OCI-LY1 (cell line): ENCODE data around the gene DHX38.
"Not testable (repeated sequence)": the region's sequence is repeated elsewhere in the genome, so short reads cannot be mapped to it uniquely, and the experiment has no call there.

Experiments used
- H2AFZ ChIP-seq: fragments of 200-600 bp; sonication (generic), shearing (Covaris generic); 2 replicates; pipeline ENCODE4 v1.6.0; 2014; ENCODE audit warnings: antibody characterized with exemption, mild to moderate bottlenecking, low read length
- H3F3A ChIP-seq: fragments of 200-600 bp; sonication (generic), shearing (Covaris generic); 2 replicates; pipeline ENCODE4 v1.6.0; 2014; ENCODE audit warnings: mild to moderate bottlenecking, antibody characterized with exemption, low read length, moderate library complexity; ENCODE audit not compliant: insufficient read depth
- H3K27ac ChIP-seq: fragments of 200-600 bp; sonication (generic); 2 replicates; pipeline ENCODE4 v1.5.1; 2014; ENCODE audit warnings: low read length, mixed run types, mild to moderate bottlenecking, low read depth; ENCODE audit not compliant: poor library complexity, severe bottlenecking
- H3K27me3 ChIP-seq: fragments of 200-600 bp; sonication (generic); 2 replicates; pipeline ENCODE4 v1.6.0; 2014; ENCODE audit warnings: antibody characterized with exemption, mild to moderate bottlenecking, low read length, moderate library complexity; ENCODE audit not compliant: insufficient read depth
- H3K36me3 ChIP-seq: fragments of 200-600 bp; sonication (generic); 2 replicates; pipeline ENCODE4 v1.6.1; 2014; ENCODE audit warnings: mild to moderate bottlenecking, antibody characterized with exemption, low read length, moderate library complexity, mixed read lengths; ENCODE audit not compliant: insufficient read depth
- H3K4me1 ChIP-seq: fragments of 200-600 bp; sonication (generic); 2 replicates; pipeline ENCODE4 v1.5.1; 2014; ENCODE audit warnings: mild to moderate bottlenecking, low read length, moderate library complexity; ENCODE audit not compliant: insufficient read depth, severe bottlenecking
- H3K4me2 ChIP-seq: fragments of 200-600 bp; sonication (generic), shearing (Covaris generic); 2 replicates; pipeline ENCODE4 v1.6.1; 2014; ENCODE audit warnings: low read length
- H3K4me3 ChIP-seq: fragments of 200-600 bp; sonication (generic); 2 replicates; pipeline ENCODE4 v1.5.1; 2014; ENCODE audit warnings: low read length, low read depth, mild to moderate bottlenecking, mixed read lengths; ENCODE audit not compliant: poor library complexity, severe bottlenecking
- H3K79me2 ChIP-seq: fragments of 200-600 bp; shearing (Covaris generic); 2 replicates; pipeline ENCODE4 v1.6.1; 2016; ENCODE audit warnings: mixed run types, low read length, mixed read lengths; ENCODE audit not compliant: insufficient read depth
- H3K9ac ChIP-seq: fragments of 200-600 bp; sonication (generic), shearing (Covaris generic); 2 replicates; pipeline ENCODE4 v1.6.1; 2014; ENCODE audit warnings: mild to moderate bottlenecking, low read length, mixed read lengths
- H3K9me2 ChIP-seq: fragments of 200-600 bp; sonication (generic), shearing (Covaris generic); 2 replicates; pipeline ENCODE4 v1.6.1; 2014; ENCODE audit warnings: low read depth, mild to moderate bottlenecking, low read length, mixed read lengths
- H3K9me3 ChIP-seq: fragments of 200-600 bp; shearing (Covaris generic); 2 replicates; pipeline ENCODE4 v1.6.1; 2014; ENCODE audit warnings: low read length, mixed read lengths
- H4K20me1 ChIP-seq: fragments of 200-600 bp; sonication (generic), shearing (Covaris generic); 2 replicates; pipeline ENCODE4 v1.6.0; 2016; ENCODE audit warnings: mild to moderate bottlenecking, low read length; ENCODE audit not compliant: insufficient read depth
- CTCF ChIP-seq: fragments of 200-600 bp; sonication (generic), shearing (Covaris generic); IDR thresholded peaks from 2 replicates; pipeline ENCODE4 v1.5.1; 2017; ENCODE audit warnings: mild to moderate bottlenecking, antibody characterized with exemption, low read length, moderate library complexity, mixed read lengths
- EZH2 ChIP-seq: fragments of 200-600 bp; sonication (generic), shearing (Covaris generic); IDR thresholded peaks from 2 replicates; pipeline ENCODE4 v1.8.0; 2017; ENCODE audit warnings: borderline replicate concordance, mixed run types, mild to moderate bottlenecking, antibody characterized with exemption, low read length, moderate library complexity, mixed read lengths

The DHX38 gene

GRCh38 chr16:72055911-72056310 is 37.7 kb upstream of the DHX38 start:
- no peak overlapping the region for H3K4me3 ChIP-seq
- TF ChIP-seq EZH2 (no peak), CTCF (no peak)
- no peak overlapping the region for H3K9ac ChIP-seq

GRCh38 chr16:72057313-72057712 is 36.3 kb upstream of the DHX38 start:
- H3F3A ChIP-seq, H3K27me3 ChIP-seq, H3K9me3 ChIP-seq, H3K27ac ChIP-seq, H2AFZ ChIP-seq, H3K9me2 ChIP-seq, H4K20me1 ChIP-seq, H3K9ac ChIP-seq, H3K79me2 ChIP-seq, H3K4me1 ChIP-seq, H3K4me2 ChIP-seq, H3K36me3 ChIP-seq, H3K4me3 ChIP-seq: not testable (repeated sequence)

More at GRCh38 chr16:72055911-72056310, 37.7 kb upstream of the DHX38 start:
- H3K9me3 ChIP-seq: no peaks in the 10 kb centered on the region
- no peaks in the 10 kb centered on the region for H3K79me2 ChIP-seq
- no peaks in the 10 kb centered on the region for H3K36me3 ChIP-seq
- H3K9me2 ChIP-seq: no peaks in the 10 kb centered on the region
- H3K4me2 ChIP-seq: no peak overlapping the region
- no peak overlapping the region for H3K27ac ChIP-seq
- no peaks in the 10 kb centered on the region for H3K4me1 ChIP-seq
- H3F3A ChIP-seq: no peaks in the 10 kb centered on the region
- no peaks in the 10 kb centered on the region for H3K27me3 ChIP-seq
- H4K20me1 ChIP-seq: no peaks in the 10 kb centered on the region
- no peak overlapping the region for H2AFZ ChIP-seq

- not testable (repeated sequence) for H3K4me1 ChIP-seq, H3K27me3 ChIP-seq, H4K20me1 ChIP-seq, H3K9me2 ChIP-seq, H3F3A ChIP-seq, H3K4me3 ChIP-seq, H3K9me3 ChIP-seq, H3K79me2 ChIP-seq, H3K27ac ChIP-seq, H3K4me2 ChIP-seq, H2AFZ ChIP-seq, H3K36me3 ChIP-seq, H3K9ac ChIP-seq
These were observed 34.6 kb upstream of the DHX38 start for GRCh38 chr16:72059060-72059459.

- no peaks in the 10 kb centered on the region for H3K4me1 ChIP-seq
- no peak overlapping the region for H3K9ac ChIP-seq
- no peaks in the 10 kb centered on the region for H4K20me1 ChIP-seq
- 0 out of 2 replicates have a peak, but pooled peaks cover 7% of the 10 kb centered on the region for H3K27me3 ChIP-seq
- no peaks in the 10 kb centered on the region for H3F3A ChIP-seq
- H3K9me3 ChIP-seq: no peaks in the 10 kb centered on the region
- TF ChIP-seq EZH2 (no peak), CTCF (no peak)
- no peak overlapping the region for H3K27ac ChIP-seq
- H3K79me2 ChIP-seq: no peaks in the 10 kb centered on the region
- no peak overlapping the region for H3K4me3 ChIP-seq
- no peak overlapping the region for H3K4me2 ChIP-seq
- H2AFZ ChIP-seq: no peak overlapping the region
- H3K9me2 ChIP-seq: no peaks in the 10 kb centered on the region
- no peaks in the 10 kb centered on the region for H3K36me3 ChIP-seq
These were observed 33.2 kb upstream of the DHX38 start for GRCh38 chr16:72060405-72060804.
